ENCODE results near the gene EYA2. TPM values are rescaled to one million over a fixed set of nuclear protein-coding genes. Genes with fewer than 3 reads are reported as not detected.

The EYA2 gene
- total RNA-seq, 4 donors from 2014 or later, result 9.9 to 20.1 (median 13.8) TPM

DNA sequence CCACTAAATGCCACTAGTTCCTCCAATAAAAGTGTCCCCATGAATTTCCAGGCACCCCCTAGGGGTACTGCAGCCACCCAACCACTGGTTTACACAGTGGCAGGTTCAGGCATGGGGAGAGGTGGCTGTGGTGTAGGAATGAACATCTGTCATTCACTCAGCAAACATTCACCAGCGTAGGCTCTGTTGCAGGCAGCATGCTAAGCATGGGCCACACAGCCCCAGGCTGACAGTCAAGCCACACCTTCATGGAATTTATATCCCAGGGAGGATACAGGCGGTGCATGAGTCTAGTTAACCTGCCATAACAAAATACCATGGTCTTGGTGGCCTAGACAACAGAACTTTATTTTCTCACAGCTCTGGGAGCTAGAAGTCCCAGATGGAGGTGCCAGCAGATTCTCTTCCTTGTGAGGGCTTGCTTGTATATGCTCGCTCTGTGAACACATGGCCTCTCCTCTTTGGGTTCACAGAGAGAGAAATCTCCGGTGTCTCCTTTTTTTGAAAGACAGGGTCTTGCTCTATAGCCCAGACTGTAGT, 135.7 kb downstream of the EYA2 start:
- TF ChIP-seq, protein P1, sequence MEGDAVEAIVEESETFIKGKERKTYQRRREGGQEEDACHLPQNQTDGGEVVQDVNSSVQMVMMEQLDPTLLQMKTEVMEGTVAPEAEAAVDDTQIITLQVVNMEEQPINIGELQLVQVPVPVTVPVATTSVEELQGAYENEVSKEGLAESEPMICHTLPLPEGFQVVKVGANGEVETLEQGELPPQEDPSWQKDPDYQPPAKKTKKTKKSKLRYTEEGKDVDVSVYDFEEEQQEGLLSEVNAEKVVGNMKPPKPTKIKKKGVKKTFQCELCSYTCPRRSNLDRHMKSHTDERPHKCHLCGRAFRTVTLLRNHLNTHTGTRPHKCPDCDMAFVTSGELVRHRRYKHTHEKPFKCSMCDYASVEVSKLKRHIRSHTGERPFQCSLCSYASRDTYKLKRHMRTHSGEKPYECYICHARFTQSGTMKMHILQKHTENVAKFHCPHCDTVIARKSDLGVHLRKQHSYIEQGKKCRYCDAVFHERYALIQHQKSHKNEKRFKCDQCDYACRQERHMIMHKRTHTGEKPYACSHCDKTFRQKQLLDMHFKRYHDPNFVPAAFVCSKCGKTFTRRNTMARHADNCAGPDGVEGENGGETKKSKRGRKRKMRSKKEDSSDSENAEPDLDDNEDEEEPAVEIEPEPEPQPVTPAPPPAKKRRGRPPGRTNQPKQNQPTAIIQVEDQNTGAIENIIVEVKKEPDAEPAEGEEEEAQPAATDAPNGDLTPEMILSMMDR (IDR thresholded peaks at IDR 0.05), result no peak
- TF ChIP-seq POLR2A (IDR thresholded peaks at IDR 0.05), result no peak
- no peak overlapping the region for H3K27ac ChIP-seq

DNA sequence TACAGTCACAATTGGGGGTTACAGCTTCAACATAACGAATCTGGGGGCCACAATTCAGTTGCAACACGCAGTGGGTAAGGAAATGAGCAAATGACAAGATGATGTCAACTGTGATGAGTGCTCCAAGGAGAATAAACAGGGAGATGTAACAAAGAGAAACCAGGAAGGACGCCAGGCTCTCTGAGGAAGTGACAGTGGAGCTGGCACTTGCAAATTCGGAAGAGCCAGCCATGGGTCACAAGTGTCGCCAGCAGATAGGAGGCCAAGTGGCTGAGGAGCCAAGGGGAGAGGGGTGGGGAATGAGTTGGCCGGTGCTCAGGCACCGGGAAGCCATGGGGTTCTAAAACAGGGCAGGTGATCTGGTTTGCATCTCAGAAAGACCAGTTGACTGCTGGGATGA, 136.4 kb downstream of the EYA2 start:
- no peaks in the 10 kb centered on the region for H3K27me3 ChIP-seq
- intact Hi-C loops (cut with DNase I), result no loop called here
- no peak overlapping the region for H3K27ac ChIP-seq
- no peak overlapping the region for H3K4me3 ChIP-seq (replicated peaks in 1 of 3)
- peaks cover 8 to 17% of the 10 kb centered on the region in 2 donors for H3K4me1 ChIP-seq
- DNase-seq, result no peak
- 74 to 75% methylated on average over 7 of the region's 7 CpGs for WGBS, 2 donors
- no peaks in the 10 kb centered on the region for H3K36me3 ChIP-seq
- TF ChIP-seq POLR2A (IDR thresholded peaks at IDR 0.05), result no peak
- TF ChIP-seq, protein P1 (IDR thresholded peaks at IDR 0.05), result no peak
- H3K9me3 ChIP-seq, result no peaks in the 10 kb centered on the region

More for the DNA sequence above, 135.7 kb downstream of the EYA2 start:
- H3K36me3 ChIP-seq, result no peaks in the 10 kb centered on the region
- no peaks in the 10 kb centered on the region for H3K9me3 ChIP-seq
- intact Hi-C loops (cut with DNase I), result no loop called here
- WGBS, 2 donors, result 94 to 96% methylated on average over 4 of the region's 4 CpGs
- H3K27me3 ChIP-seq, result no peaks in the 10 kb centered on the region
- no peak for DNase-seq
- no peak overlapping the region for H3K4me3 ChIP-seq (replicated peaks in 1 of 3)
- peaks cover 10 to 22% of the 10 kb centered on the region in 2 donors for H3K4me1 ChIP-seq

DNA sequence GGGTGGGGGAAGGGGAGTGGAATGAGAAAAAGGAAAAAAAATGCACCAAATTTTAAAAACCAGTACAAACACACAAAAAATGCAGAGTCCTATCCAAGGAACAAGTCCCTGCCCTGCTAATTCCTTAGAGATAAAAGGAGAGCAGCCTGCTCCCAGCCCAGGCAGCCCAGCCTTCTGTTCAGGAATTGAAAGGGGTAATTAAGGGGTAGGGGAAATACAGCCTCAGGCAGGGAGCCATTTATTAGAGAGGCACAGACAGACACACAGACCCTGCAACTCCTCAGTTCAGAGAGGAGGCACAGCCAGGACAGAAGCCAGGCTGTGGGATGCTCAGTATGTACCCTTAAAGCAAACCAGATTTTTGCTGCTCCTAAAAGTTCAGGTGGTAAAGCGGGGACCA, 137.2 kb downstream of the EYA2 start:
- no peaks in the 10 kb centered on the region for H3K27me3 ChIP-seq
- DNase-seq, result no peak
- H3K9me3 ChIP-seq, result no peaks in the 10 kb centered on the region
- no peak for TF ChIP-seq POLR2A (IDR thresholded peaks at IDR 0.05)
- TF ChIP-seq, protein P1 (IDR thresholded peaks at IDR 0.05), result no peak
- 86 to 95% methylated on average over 1 of the region's 1 CpG for WGBS, 2 donors
- intact Hi-C loops (cut with DNase I), result no loop called here
- H3K4me3 ChIP-seq (replicated peaks in 1 of 3), result no peak overlapping the region
- H3K36me3 ChIP-seq, result no peaks in the 10 kb centered on the region
- no peak overlapping the region for H3K27ac ChIP-seq
- peaks cover 6 to 14% of the 10 kb centered on the region in 2 donors for H3K4me1 ChIP-seq

DNA sequence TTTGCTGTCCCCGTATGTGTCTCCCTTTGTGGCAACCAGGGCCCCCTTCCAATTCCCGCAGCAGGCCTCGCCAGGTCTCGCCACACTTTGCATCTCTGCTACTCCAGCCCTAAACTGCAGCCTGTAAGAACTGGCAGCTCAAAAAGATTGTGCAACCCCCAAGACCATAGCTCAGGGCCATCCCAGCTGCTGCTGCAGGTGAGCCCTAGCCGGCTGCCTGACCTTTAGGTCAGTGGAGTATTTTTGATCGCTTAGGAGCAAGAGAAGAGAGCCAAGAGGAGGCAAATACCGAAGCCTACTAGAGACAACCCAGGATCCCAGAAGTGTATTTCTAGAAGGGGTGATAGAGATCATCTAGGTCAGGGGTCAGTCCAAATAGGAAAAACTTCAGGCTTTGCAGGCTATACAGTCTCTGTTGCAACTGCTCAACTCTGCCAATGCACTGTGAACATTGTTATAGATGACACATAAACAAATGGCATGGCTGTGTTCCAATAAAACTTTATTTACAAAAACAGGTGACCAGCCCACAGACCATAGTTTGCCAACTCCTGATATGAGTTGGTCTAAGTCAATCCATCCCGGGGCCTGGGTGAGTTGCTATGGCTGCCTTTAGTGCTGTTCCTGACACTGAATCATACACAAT, 138.4 kb downstream of the EYA2 start:
- H3K36me3 ChIP-seq, result no peaks in the 10 kb centered on the region
- H3K27ac ChIP-seq, result no peak overlapping the region
- no peak for DNase-seq
- no peaks in the 10 kb centered on the region for H3K27me3 ChIP-seq
- 85 to 89% methylated on average over 8 of the region's 8 CpGs for WGBS, 2 donors
- TF ChIP-seq POLR2A (IDR thresholded peaks at IDR 0.05), result no peak
- TF ChIP-seq, protein P1 (IDR thresholded peaks at IDR 0.05), result no peak
- no peaks in the 10 kb centered on the region for H3K9me3 ChIP-seq
- peaks cover 0 to 1% of the 10 kb centered on the region in 2 donors for H3K4me1 ChIP-seq
- H3K4me3 ChIP-seq (replicated peaks in 1 of 3), result no peak overlapping the region
- intact Hi-C loops (cut with DNase I), result no loop called here

DNA sequence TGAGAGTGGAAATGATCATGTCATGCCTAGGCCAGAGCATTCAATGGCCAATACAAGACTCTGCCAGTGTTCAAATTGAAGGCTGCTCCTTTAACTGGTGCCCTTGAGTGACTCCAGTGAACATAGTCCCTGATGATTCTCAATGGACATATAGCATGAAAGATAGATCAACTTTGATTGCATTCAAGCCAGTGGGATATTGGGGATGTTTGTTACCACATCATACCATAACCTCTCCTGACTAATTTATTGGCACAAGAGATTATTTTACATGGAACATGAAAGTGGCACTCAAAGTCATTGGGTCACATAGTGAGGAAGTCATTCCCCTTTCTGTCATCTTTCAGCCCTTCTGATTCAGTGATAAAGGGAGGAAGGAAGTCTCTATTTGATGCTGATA, 139.0 kb downstream of the EYA2 start:
- no peaks in the 10 kb centered on the region for H3K27me3 ChIP-seq
- intact Hi-C loops (cut with DNase I), result no loop called here
- H3K36me3 ChIP-seq, result no peaks in the 10 kb centered on the region

More for the DNA sequence above, 139.0 kb downstream of the EYA2 start:
- Histone ChIP-seq H3K27ac (no peak overlapping the region), H3K9me3 (no peaks in the 10 kb centered on the region), H3K4me3 (replicated peaks in 1 of 3) (no peak overlapping the region), H3K4me1 (no peaks in the 10 kb centered on the region)
- TF ChIP-seq POLR2A (IDR thresholded peaks at IDR 0.05), result no peak
- TF ChIP-seq, protein P1 (IDR thresholded peaks at IDR 0.05), result no peak
- DNase-seq, result no peak
